Stimulated activated CD8-positive, alpha-beta memory T cell treated with anti-CD3 and anti-CD28 coated beads, Interleukin-15, amount 100 ng/mL, for 1 hour (primary cell): Measurements from ENCODE around the gene RBMXL2.

Source experiments
- DNase-seq: peaks from one replicate; pipeline ENCODE4 v3.0.0-alpha.2; 2020; ENCODE audit warnings: low read depth

Gene RBMXL2

DNA sequence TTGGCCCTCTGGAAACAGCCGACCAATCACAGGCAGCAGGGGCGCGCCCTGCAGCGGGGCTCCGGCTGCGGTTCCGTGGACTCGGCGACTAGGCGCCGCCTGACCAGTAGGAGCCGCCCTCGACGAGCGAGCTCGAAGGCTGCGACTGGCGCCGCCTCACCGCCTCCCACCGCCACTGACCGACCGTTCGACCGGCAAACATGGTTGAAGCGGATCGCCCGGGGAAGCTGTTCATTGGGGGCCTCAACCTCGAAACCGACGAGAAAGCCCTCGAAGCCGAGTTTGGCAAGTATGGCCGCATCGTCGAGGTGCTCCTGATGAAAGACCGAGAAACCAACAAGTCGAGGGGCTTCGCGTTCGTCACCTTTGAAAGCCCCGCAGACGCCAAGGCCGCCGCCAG, at the start of gene RBMXL2:
Gene RBMXL2 (plus strand): TSS at position 78 of the 400 bp plus-strand sequence. CDS start 123 bp downstream, at position 201.
- DNase-seq: no peak

GRCh38 chr11:7046474-7047175, 42.2 kb upstream of the RBMXL2 start:
- DNase-seq: no peak

DNA sequence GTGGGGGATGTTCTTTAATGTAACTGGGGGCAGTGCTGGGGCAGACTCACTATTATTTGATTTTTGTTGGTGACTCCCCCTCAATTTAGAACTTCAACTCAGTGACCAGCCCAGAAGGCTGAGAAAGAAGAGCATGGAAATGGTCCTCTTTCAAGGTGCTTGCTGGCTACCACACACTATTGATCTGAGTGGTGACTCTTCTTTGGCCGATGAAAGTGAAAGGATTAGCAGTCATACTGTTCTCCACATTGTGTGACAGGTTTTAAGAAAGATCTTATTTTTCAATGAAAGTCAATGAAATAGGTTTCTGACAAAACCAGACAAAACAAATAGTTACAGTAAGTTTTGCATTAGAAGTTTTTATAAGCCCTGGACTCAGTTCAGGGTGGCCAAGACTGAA, 38.6 kb upstream of the RBMXL2 start:
- no peak for DNase-seq

DNA sequence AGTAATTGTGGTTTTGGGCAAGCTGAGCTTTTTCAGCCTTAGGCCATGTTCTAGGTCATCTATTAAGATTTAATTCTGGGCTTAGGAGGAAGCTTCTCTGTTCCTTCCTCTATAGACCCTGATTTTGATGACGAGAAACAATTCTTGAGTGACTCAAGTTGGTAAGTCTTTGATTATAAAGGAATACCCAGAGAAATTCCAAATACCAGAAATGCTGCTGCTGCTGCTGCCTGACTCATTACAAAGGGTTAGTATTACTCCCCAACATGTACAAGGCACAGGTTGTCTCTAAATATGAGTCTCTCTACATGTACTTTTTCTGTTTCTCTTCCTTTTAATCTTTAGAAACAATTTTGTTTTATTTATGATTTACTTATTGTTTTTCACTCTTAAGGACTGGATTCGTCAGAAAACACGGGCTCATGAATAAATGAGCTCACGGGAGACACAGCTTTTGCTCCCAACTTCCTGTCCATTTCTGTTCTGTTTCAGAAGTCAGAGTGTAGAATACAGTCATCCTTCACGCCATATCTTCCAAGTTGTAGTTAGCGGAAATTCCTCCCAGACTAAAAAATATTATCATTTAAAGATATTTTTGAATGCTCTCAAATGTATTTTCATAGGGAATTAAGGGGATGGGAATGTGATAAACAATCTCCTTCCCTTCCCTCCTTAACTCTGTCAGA, 31.8 kb upstream of the RBMXL2 start:
- no peak for DNase-seq

DNA sequence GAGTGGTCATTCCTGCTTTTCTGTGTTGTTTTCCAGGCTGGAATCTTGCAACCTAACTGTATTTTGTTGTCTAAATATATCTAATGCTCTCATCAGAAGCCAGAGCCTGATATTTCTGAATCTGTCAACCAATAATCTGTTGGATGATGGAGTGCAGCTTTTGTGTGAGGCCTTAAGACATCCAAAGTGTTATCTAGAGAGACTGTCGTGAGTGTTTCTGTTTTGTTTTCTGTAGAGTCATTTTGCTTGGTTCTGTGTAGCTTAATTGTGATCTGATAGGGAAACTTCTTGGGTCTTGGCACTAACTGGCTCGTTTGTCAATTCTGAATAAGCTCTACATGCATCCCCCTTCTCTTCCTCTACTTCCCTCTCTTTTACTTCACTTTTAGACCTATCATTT, 31.2 kb upstream of the RBMXL2 start:
- no peak for DNase-seq

DNA sequence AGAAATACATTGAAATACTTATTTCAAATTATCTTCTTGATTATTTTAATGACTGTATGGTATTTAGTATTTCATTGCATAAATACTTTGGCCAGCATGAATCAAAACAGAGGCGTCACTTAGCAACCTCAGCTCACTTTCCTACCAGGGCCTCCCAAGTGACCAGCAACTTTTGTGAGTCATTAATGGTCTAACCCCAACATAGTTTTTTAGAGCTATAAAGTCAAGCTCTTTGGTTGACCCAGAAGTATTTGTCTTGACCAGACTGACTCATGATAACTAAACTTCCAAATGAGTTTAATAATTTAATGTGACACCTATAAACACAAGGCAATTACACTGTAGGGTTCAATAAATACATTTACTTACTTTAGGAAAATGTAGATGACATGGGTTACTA, 27.9 kb upstream of the RBMXL2 start:
- DNase-seq: no peak

- DNase-seq: no peak
Measured at GRCh38 chr11:7062534-7062933, 26.3 kb upstream of the RBMXL2 start.

DNA sequence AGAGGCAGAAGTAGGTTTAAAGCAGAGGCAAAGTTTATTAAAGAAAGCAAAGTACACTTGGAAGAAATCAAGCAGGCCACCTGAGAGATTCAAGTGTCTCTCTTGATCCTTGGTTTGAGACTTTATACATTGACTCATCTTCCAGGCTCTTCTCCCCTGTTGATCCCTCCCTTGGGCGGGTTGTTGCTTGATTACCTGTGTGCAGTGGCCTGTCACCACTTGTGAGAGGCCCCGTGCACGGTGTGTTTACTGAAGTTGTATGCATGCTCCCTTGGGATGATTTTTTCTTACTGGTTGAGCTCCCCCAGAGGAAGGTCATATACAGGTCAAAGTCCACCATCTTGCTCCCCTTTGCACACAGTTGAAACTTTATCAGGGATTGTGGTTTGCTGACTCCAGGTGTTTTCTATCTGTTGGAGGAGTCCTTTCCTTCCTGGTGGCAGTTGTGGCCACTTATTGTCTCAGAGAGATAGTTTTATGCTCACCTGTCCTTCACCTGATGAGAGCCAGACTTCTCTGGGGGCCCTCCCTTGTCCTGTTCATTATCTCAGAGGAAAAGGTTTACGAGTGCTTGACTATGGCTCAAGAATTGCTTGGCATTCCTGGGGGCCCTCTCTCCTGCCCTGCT, 16.3 kb upstream of the RBMXL2 start:
- no peak for DNase-seq

GRCh38 chr11:7077101-7077500, 11.7 kb upstream of the RBMXL2 start:
- DNase-seq: no peak

GRCh38 chr11:7079545-7080135, 9.2 kb upstream of the RBMXL2 start:
- no peak for DNase-seq

- DNase-seq: no peak
Measured at GRCh38 chr11:7080900-7081299, 7.9 kb upstream of the RBMXL2 start.

DNA sequence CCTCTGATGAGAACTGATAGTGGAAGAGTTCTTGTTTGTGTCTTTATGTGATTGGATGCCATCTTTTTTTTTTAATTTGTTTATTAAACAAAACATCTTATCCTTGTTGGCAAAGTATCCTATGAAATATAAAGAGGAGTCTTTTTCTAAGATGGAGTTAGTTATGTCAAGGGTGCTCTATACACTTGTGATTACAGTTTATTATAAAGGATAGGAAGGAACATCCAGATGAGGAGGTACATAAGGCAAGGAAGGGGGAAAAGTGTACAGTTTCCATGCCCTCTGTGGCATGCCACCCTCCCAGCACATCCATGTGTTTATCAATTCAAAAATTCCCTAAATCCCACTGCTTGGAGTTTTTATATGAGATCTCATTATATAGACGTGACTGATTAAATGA, 7.4 kb upstream of the RBMXL2 start:
- DNase-seq: no peak

DNA sequence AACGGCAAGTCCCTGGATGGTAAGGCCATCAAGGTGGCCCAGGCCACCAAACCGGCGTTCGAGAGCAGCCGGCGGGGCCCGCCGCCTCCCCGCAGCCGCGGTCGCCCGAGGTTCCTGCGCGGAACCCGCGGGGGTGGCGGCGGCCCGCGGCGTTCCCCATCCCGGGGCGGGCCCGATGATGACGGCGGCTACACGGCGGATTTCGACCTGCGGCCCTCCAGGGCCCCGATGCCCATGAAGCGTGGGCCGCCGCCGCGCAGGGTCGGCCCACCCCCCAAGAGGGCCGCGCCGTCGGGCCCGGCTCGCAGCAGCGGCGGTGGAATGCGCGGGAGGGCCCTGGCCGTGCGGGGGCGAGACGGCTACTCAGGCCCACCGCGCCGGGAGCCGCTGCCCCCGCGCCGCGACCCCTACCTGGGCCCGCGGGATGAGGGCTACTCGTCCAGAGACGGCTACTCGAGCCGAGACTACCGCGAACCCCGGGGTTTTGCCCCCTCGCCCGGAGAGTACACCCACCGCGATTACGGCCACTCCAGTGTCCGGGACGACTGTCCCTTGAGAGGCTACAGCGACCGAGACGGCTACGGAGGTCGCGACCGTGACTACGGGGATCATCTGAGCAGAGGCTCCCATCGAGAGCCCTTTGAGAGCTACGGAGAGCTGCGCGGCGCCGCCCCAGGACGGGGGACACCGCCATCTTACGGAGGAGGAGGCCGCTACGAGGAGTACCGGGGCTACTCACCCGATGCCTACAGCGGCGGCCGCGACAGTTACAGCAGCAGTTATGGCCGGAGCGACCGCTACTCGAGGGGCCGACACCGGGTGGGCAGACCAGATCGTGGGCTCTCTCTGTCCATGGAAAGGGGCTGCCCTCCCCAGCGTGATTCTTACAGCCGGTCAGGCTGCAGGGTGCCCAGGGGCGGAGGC, 792 bp downstream of the RBMXL2 start:
- DNase-seq: no peak

DNA sequence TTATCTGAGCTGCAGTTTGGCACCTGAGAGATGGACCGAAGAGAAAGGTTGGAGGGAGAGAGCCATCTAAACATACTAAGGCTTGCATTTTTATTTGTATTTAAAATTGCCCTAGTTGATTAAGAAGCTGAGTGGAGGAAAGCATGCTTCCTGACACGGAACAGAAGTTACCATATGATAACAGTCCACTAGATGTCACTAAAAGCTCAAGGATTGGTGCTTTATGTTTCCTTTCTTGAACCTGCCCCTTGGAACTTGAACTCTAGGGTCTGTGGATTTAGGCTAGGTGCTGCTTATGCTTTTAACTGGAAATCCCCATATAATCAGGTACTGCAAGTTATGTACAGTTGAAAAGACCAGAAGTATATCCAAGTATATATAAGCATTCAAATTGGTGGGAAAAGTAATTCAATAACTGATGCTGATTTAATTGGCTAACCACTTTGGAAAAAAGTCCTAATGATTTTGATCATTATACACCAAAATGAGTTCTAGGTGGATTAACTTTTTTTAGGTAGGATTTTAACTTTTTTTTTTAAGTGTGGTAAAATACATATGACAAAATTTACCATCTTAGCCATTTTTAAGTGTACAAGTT, 9.5 kb downstream of the RBMXL2 start:
- DNase-seq: no peak

GRCh38 chr11:7115780-7116179, 27.0 kb downstream of the RBMXL2 start:
- no peak for DNase-seq

DNA sequence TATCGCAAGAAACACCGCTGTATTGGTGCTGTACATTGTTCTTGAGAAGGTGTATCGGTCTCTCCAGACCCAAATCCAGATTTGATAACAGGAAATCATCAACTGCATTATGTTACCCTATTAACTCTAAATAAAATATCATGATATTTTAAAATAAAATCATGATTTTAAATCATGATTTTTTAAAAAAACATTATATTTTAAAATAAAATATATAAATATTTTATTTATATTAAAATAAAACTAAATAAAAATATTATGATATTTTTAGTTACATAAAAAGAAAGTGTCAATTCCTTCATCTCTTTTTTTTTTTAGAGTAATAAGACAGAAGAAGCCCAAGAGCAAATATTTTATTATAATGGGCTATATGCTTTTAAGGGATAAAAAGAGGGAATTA, 27.6 kb downstream of the RBMXL2 start:
- DNase-seq: no peak

DNA sequence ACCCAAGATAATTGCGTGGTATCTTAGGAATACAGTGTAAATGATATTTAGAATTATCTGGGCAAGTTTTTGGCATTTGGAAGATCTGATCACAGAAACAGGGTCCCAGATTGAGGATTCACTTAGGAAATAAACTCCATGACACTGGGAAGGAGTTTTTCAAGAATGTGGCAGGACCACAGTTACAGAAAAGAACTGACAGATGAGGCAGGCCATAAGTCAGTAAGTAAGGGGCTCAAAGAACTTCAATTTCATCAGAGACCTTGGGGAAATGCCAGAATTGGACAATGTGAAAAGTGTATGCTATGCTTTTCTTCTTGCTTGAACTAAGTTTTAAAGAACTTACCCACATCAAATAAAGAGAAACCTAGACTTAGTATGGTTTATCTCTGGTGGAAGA, 49.3 kb downstream of the RBMXL2 start:
- DNase-seq: no peak
